Smooth muscle cell (in vitro differentiated cells): ENCODE data around the gene PLCD1. TPM values are rescaled to one million over a fixed set of nuclear protein-coding genes. Genes with fewer than 3 reads are reported as not detected.

Experiments used
- DNase-seq: peaks from one replicate; lab custom pipeline; 2025; ENCODE audit not compliant: unreplicated experiment; lab: John Stamatoyannopoulos, UW
- H2AFZ ChIP-seq: fragments of 200-600 bp; sonication (generic); 2 replicates; pipeline ENCODE4 v1.6.0; 2016; ENCODE audit warnings: antibody characterized with exemption, low read depth, mild to moderate bottlenecking
- H3F3A ChIP-seq: fragments of 200-600 bp; sonication (generic); 2 replicates; pipeline ENCODE4 v1.6.0; 2017; ENCODE audit warnings: antibody characterized with exemption, low read depth
- H3K27ac ChIP-seq: fragments of 200-600 bp; sonication (generic); 2 replicates; pipeline ENCODE4 v1.5.1; 2016; ENCODE audit warnings: low read depth, mild to moderate bottlenecking
- H3K27me3 ChIP-seq: fragments of 200-600 bp; sonication (generic); 2 replicates; pipeline ENCODE4 v1.6.1; 2016; ENCODE audit warnings: low read depth, mild to moderate bottlenecking
- H3K36me3 ChIP-seq: fragments of 200-600 bp; sonication (generic); 2 replicates; pipeline ENCODE4 v1.5.1; 2016; ENCODE audit warnings: low read depth
- H3K4me1 ChIP-seq: fragments of 200-600 bp; sonication (generic); 2 replicates; pipeline ENCODE4 v1.5.1; 2016; ENCODE audit warnings: low read depth
- H3K4me2 ChIP-seq: fragments of 200-600 bp; sonication (generic); 2 replicates; pipeline ENCODE4 v1.6.0; 2016; ENCODE audit warnings: mild to moderate bottlenecking
- H3K4me3 ChIP-seq: fragments of 200-600 bp; sonication (generic); 2 replicates; pipeline ENCODE4 v1.5.1; 2016; ENCODE audit warnings: mild to moderate bottlenecking
- H3K79me2 ChIP-seq: fragments of 200-600 bp; sonication (generic); 2 replicates; pipeline ENCODE4 v1.6.0; 2016; ENCODE audit warnings: low read depth, mild to moderate bottlenecking
- H3K9ac ChIP-seq: fragments of 200-600 bp; sonication (generic); 2 replicates; pipeline ENCODE4 v1.6.0; 2016; ENCODE audit warnings: low read depth
- H3K9me3 ChIP-seq: fragments of 200-600 bp; sonication (generic); replicated peaks from 2 replicates; pipeline ENCODE4 v1.5.1; 2016; ENCODE audit warnings: low read depth
- H4K20me1 ChIP-seq: fragments of 200-600 bp; sonication (generic); 2 replicates; pipeline ENCODE4 v1.6.0; 2016; ENCODE audit warnings: low read depth
- CTCF ChIP-seq: fragments of 200-600 bp; sonication (generic); IDR thresholded peaks from 2 replicates; pipeline ENCODE4 v1.5.1; 2017; ENCODE audit warnings: borderline replicate concordance, mild to moderate bottlenecking, antibody characterized with exemption; ENCODE audit not compliant: insufficient read depth, poor library complexity, severe bottlenecking
- WGBS: methylation state at CpG from one replicate; pipeline ENCODE4 v1.1.7; 2016; ENCODE audit warnings: low lambda C conversion rate; 5-methylcytosine and 5-hydroxymethylcytosine counted together
- polyA plus RNA-seq: library from polyadenylated mRNA; unstranded; fragments of >200 nt; fragmentation: Nextera tagmentation; extraction: Ambion mirVana; gene quantifications from 2 replicates; pipeline ENCODE4 v1.2.1, GENCODE V29; 2016
- total RNA-seq: library from RNA; depleted of rRNA; stranded (reverse); fragments of >200 nt; gene quantifications from 2 replicates; pipeline ENCODE4 v1.2.3, GENCODE V29; 2014

The PLCD1 gene
- total and polyA plus RNA-seq, 2 experiments from 2014 or later = 21.3 to 33.3 TPM

DNA sequence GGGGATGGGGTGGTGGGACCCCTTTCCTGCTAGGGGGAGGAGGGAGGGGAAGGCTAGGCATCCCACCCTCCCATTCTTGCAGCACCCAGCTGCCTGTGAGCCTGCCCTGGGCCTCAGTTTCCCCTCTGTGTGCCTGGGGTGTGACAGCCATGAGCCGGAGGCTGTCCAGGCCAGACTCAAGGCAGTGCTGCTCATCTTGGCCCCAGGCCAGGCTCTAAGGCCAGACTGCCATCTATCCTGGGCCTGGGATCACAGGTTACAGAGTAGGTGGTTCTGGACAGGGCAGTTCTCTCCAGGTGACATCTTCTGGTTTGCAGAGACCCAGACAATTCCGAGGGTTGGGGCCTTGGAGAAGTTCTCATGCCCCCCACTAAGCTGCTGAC lies 42.1 kb downstream of the PLCD1 start:
- no peak overlapping the region for H2AFZ ChIP-seq
- H4K20me1 ChIP-seq = no peaks in the 10 kb centered on the region
- no peaks in the 10 kb centered on the region for H3K27me3 ChIP-seq
- WGBS = 93% methylated on average over 2 of the region's 2 CpGs
- H3K4me1 ChIP-seq = no peaks in the 10 kb centered on the region
- H3K9me3 ChIP-seq = no peaks in the 10 kb centered on the region
- H3K79me2 ChIP-seq = no peaks in the 10 kb centered on the region
- no peak overlapping the region for H3K27ac ChIP-seq
- H3K9ac ChIP-seq = no peak overlapping the region
- no peaks in the 10 kb centered on the region for H3F3A ChIP-seq
- no peak for DNase-seq
- no peaks in the 10 kb centered on the region for H3K36me3 ChIP-seq
- no peak overlapping the region for H3K4me3 ChIP-seq
- no peak for TF ChIP-seq CTCF
- H3K4me2 ChIP-seq = no peak overlapping the region

DNA sequence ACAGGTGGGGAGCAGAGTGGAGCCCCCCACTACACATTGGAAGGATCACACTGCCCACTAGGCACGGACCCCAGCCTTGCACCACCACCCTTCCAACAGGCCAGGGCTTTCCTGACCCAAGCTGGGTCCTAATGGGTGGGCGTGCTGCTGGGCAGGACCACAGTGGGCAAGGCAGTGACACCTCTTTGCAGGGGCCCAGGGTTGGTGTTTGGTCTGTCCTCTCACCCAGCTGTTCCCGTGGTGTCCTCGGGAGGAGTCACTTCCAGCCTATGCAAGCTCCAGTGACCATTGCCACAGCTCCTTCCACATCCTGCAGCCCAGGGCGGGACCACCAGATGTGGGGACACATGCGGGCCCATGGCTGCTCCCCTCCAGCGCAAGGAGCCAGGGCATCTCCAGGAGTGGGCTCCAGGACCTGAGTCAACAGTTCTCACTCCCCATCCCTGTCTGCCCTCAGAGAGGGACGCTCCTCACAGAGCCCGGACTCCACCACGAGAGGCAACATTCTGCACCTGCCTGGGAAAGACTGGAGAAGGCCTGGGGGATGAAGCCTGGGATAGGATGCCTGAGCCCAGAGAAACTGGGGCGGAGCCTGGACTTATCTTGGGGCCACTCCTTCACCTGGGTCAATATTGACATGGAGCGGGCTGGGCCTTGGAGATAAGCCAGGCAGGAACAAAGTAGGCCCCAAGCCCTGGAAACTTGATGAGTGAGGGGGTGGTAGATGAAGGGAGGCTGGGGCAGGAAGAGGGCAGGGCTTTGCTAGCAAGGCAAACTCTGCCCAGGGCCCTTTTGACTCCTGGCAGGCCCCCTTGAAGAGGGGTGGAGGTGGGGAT lies 42.7 kb downstream of the PLCD1 start:
- no peak for TF ChIP-seq CTCF
- Histone ChIP-seq H2AFZ (no peak overlapping the region), H3F3A (no peaks in the 10 kb centered on the region), H3K27me3 (no peaks in the 10 kb centered on the region), H3K9me3 (no peaks in the 10 kb centered on the region), H3K4me3 (no peak overlapping the region), H4K20me1 (no peaks in the 10 kb centered on the region), H3K4me1 (no peaks in the 10 kb centered on the region), H3K79me2 (no peaks in the 10 kb centered on the region), H3K36me3 (no peaks in the 10 kb centered on the region), H3K9ac (no peak overlapping the region), H3K4me2 (no peak overlapping the region), H3K27ac (no peak overlapping the region)
- DNase-seq = no peak
- 95% methylated on average over 12 of the region's 12 CpGs for WGBS

DNA sequence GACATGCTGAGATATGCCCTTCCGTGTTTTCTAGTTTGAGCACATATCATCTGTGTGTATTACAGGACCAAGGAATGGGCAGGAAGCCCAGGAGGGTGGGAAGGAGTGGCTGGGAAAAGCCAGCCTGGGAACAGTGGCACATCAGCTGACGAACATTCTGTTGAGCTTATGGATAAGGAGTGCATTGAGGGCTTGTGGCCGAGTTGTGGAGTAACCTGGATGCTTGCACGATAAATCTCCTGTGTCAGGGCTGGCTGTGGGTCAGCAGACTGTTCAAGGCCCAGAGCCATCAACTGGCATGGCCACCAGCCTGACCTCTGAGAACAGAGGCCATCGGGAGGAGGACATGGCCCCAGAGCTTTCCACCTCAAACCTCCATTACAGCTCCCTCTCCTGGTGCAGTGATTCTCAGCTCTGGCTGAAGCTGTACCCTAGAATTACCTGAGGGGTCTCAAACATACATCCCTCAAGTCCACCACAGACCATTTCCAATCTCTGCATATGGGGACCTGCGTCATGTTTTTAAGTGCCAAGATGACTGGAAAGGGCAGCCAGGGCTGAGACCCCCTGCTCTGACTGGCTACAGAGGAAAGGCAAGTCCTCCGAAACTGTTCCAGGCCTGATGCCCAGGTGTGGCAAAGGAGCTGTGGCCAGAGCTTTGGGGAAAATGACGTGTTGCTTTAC lies 43.7 kb downstream of the PLCD1 start:
- Histone ChIP-seq H3K9ac (no peak overlapping the region), H2AFZ (no peak overlapping the region), H3K4me3 (no peak overlapping the region), H3K27me3 (no peaks in the 10 kb centered on the region), H3K36me3 (no peaks in the 10 kb centered on the region), H4K20me1 (no peaks in the 10 kb centered on the region), H3K79me2 (no peaks in the 10 kb centered on the region), H3F3A (no peaks in the 10 kb centered on the region), H3K9me3 (no peaks in the 10 kb centered on the region), H3K4me2 (no peak overlapping the region), H3K27ac (no peak overlapping the region), H3K4me1 (no peaks in the 10 kb centered on the region)
- DNase-seq = no peak
- TF ChIP-seq CTCF = no peak
- WGBS = 92% methylated on average over 8 of the region's 8 CpGs
